NCI-H345 treated with DMSO at 0.1 percent for 48 hours (cell line): ENCODE data around the gene ZAP70.
"Not testable (repeated sequence)": the region's sequence is repeated elsewhere in the genome, so short reads cannot be mapped to it uniquely, and the experiment has no call there.

ENCODE experiments used
- DNase-seq: peaks from one replicate; lab custom pipeline; 2025; ENCODE audit not compliant: unreplicated experiment; lab: John Stamatoyannopoulos, UW

ZAP70 gene

GRCh38 chr2:97713296-97714083 is at the start of gene ZAP70:
ZAP70 (plus strand) TSS chr2:97713576; CDS start chr2:97724037, 10,461 bp downstream.
- DNase-seq = no peak

- no peak for DNase-seq
Measured at GRCh38 chr2:97663626-97663961, 49.8 kb upstream of the ZAP70 start.

GRCh38 chr2:97663962-97664635 is 49.3 kb upstream of the ZAP70 start, which contains the start of gene ACTR1B:
ACTR1B (minus strand) TSS chr2:97664044; CDS start chr2:97663890, 154 bp downstream.
- DNase-seq = peak; percentile 96

- DNase-seq = no peak
Measured at GRCh38 chr2:97664636-97664970, 48.8 kb upstream of the ZAP70 start.

GRCh38 chr2:97669448-97669847 is 43.9 kb upstream of the ZAP70 start, which contains the start of gene C2orf92:
C2orf92 (plus strand) TSS chr2:97669713; CDS start chr2:97669789, 76 bp downstream.
- DNase-seq = no peak

GRCh38 chr2:97670471-97670870 is 42.9 kb upstream of the ZAP70 start:
- DNase-seq = no peak

GRCh38 chr2:97671526-97671925 is 41.9 kb upstream of the ZAP70 start:
- no peak for DNase-seq

GRCh38 chr2:97672606-97673140 is 40.7 kb upstream of the ZAP70 start:
- DNase-seq = not testable (repeated sequence)

GRCh38 chr2:97673182-97673914 is 40.0 kb upstream of the ZAP70 start:
- DNase-seq = no peak

GRCh38 chr2:97673915-97674283 is 39.5 kb upstream of the ZAP70 start:
- DNase-seq = no peak

- DNase-seq = peak; percentile 94
Measured at GRCh38 chr2:97675430-97676113, 37.8 kb upstream of the ZAP70 start.

GRCh38 chr2:97676620-97677019 is 36.8 kb upstream of the ZAP70 start:
- DNase-seq = no peak

GRCh38 chr2:97677480-97677879 is 35.9 kb upstream of the ZAP70 start:
- no peak for DNase-seq

- DNase-seq = no peak
Measured at GRCh38 chr2:97678298-97678697, 35.1 kb upstream of the ZAP70 start.

GRCh38 chr2:97687235-97687634 is 26.1 kb upstream of the ZAP70 start:
- not testable (repeated sequence) for DNase-seq

- no peak for DNase-seq
Measured at GRCh38 chr2:97688062-97688827, 25.1 kb upstream of the ZAP70 start.

- DNase-seq = no peak
Measured at GRCh38 chr2:97691166-97691565, 22.2 kb upstream of the ZAP70 start.

- DNase-seq = no peak
Measured at GRCh38 chr2:97693476-97693875, 19.9 kb upstream of the ZAP70 start.

- DNase-seq = no peak
Measured at GRCh38 chr2:97695744-97696143, 17.6 kb upstream of the ZAP70 start.
